Chondrocyte (in vitro differentiated cells): ENCODE data around the gene CLMN. TPM values are rescaled to one million over a fixed set of nuclear protein-coding genes. Genes with fewer than 3 reads are reported as not detected.
A peak's percentile ranks its signal among the peaks of the same experiment; 100 is the strongest.

ENCODE experiments used
- DNase-seq: peaks from one replicate; pipeline ENCODE4 v3.0.0; 2021; ENCODE audit warnings: mixed read lengths, low spot score
- H3K27ac Mint-ChIP-seq: one replicate; pipeline ENCODE4 v1.8.0; 2021; ENCODE audit warnings: mild to moderate bottlenecking, moderate library complexity, mixed read lengths; ENCODE audit not compliant: unreplicated experiment
- H3K27me3 Mint-ChIP-seq: 2 replicates; pipeline ENCODE4 v1.8.0; 2021; ENCODE audit warnings: low read depth, mixed read lengths
- H3K36me3 Mint-ChIP-seq: 2 replicates; pipeline ENCODE4 v1.8.0; 2021; ENCODE audit warnings: low read depth, mixed read lengths
- H3K4me1 Mint-ChIP-seq: 2 replicates; pipeline ENCODE4 v1.8.0; 2021; ENCODE audit warnings: low read depth, mild to moderate bottlenecking, mixed read lengths
- H3K4me3 Mint-ChIP-seq: one replicate; pipeline ENCODE4 v1.8.0; 2021; ENCODE audit warnings: mild to moderate bottlenecking, moderate library complexity, mixed read lengths; ENCODE audit not compliant: unreplicated experiment
- H3K9me3 Mint-ChIP-seq: 2 replicates; pipeline ENCODE4 v1.8.0; 2021; ENCODE audit warnings: low read depth, mixed read lengths
- total RNA-seq: library from RNA; stranded (reverse); gene quantifications from 3 replicates; pipeline ENCODE4 v1.2.1, GENCODE V29; 2021
- TF ChIP-seq, protein P1 (sequence below): fragments of 200-600 bp; sonication (generic); IDR thresholded peaks from 2 replicates; pipeline ENCODE4 v1.5.0; 2021; ENCODE audit warnings: antibody characterized with exemption, mild to moderate bottlenecking, moderate library complexity

Gene CLMN
- total RNA-seq, 1 donor from 2014 or later, result 7.3 TPM

DNA sequence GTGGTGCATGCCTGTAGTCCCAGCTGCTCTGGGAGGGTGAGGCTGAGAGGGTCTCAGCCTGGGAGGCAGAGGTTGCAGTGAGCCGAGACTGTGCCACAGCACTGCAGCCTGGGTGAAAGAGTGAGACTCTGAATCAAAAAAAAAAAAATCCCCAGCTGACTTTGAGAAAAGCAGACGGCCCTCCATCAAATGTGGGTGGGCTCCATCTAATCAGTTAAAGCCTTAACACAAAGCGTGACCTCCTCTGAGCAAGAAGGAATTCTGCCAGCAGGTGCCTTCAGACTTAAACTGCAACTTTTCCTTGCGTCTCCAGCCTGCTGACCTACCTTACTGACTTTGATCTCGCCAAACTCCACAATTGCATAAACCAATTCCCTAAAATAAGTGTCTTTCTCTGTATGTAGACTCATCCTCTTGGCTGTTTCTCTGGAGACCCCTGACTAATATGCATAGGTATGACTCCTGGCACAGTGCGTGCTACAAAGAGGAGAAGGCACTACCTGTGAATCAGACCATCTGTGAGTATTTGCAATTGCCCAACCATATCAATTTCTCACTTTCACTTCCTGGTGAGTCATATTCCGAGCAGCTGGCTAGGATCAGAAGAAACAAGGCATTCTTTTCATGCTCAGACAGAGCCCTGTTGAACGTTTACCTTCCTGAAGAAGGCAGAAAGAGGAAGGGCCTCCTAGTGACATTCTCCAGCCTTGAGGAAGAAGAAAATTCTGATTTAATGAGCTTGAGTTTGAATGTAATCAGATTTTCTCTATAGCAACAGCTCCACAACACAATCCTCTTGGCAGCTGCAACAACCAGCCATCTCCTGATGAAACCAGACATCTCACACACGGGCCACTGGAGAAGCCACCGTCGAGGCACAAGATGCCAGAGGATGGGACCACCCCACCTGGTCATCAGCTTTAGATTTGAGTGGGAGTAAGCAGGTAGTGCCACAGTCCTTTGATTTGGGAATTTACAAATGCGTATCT lies 54.3 kb downstream of the CLMN start:
- no peaks in the 10 kb centered on the region for H3K36me3 Mint-ChIP-seq
- peaks cover 6% of the 10 kb centered on the region for H3K9me3 Mint-ChIP-seq
- TF ChIP-seq, protein P1, sequence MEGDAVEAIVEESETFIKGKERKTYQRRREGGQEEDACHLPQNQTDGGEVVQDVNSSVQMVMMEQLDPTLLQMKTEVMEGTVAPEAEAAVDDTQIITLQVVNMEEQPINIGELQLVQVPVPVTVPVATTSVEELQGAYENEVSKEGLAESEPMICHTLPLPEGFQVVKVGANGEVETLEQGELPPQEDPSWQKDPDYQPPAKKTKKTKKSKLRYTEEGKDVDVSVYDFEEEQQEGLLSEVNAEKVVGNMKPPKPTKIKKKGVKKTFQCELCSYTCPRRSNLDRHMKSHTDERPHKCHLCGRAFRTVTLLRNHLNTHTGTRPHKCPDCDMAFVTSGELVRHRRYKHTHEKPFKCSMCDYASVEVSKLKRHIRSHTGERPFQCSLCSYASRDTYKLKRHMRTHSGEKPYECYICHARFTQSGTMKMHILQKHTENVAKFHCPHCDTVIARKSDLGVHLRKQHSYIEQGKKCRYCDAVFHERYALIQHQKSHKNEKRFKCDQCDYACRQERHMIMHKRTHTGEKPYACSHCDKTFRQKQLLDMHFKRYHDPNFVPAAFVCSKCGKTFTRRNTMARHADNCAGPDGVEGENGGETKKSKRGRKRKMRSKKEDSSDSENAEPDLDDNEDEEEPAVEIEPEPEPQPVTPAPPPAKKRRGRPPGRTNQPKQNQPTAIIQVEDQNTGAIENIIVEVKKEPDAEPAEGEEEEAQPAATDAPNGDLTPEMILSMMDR, result no peak
- peak overlapping the region; percentile 96 for H3K27ac Mint-ChIP-seq
- peak overlapping the region; percentile 7 for H3K4me3 Mint-ChIP-seq
- peaks cover 37% of the 10 kb centered on the region for H3K4me1 Mint-ChIP-seq
- H3K27me3 Mint-ChIP-seq, result no peaks in the 10 kb centered on the region
- no peak for DNase-seq

DNA sequence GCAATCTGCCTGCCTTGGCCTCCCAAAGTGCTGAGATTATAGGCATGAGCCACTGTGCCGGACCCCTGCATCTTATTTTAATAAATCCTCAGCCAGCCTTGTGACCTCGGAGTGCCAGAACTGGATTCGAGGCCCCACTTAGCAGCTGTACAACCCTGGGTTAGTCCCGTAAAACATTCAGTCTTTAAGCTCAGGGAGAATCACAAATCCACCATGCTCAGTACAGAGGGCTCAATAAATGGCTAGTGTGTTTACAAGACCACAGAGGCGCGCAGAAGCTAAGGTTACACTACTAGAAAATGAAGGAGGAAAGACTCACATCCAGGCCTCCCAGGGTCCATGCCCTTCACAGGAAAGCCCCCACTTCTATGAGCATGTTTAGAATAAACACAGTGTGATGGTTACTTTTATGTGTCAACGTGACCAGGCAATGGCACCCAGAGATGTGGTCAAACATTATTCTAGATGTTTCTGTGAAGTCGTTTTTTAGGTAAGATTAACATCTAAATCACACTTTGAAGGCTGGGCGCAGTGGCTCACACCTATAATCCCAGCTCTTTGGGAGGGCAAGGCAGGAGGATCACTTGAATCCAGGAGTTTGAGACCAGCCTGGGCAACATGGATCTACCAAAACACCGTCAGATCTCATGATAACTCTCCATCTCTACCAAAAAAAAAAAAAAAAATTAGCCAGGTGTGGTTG lies 55.3 kb downstream of the CLMN start:
- peak overlapping the region; percentile 96 for H3K27ac Mint-ChIP-seq

DNA sequence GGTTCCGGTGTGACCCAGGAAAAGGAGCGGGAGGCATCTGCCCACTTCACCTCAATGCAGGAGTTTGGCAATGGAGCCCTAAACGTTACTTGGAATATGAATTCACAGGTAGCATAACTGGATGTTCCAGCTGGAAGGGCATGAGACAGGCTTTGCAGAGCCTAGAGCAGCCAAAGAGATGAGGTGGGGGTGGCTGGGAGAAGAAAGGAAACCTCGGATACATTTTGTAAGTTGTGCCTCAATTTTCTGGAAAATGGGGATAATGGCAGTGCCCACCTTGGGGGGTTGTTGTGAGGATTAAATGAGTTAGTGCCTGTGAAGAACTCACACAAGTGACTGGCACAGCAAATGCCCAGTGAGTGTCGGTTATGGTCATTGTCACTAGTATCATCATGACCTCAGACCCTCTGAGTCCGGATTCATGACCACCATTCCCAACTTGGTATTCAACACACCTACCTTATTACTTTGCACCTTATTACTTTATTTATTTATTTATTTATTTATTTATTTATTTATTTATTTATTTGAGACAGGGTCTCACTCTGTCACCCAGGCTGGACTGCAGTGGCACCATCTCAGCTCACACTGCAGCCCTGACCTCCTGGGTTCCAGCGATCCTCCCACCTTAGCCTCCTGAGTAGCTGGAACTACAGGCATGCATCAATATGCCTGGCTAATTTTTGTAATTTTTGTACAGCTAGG lies 56.0 kb downstream of the CLMN start:
- Mint-ChIP-seq H3K27me3 (no peaks in the 10 kb centered on the region), H3K4me3 (no peak overlapping the region), H3K36me3 (no peaks in the 10 kb centered on the region), H3K9me3 (peaks cover 6% of the 10 kb centered on the region), H3K27ac (no peak overlapping the region), H3K4me1 (peaks cover 38% of the 10 kb centered on the region)
- no peak for DNase-seq
- TF ChIP-seq, protein P1, result no peak

More for the DNA sequence above, 55.3 kb downstream of the CLMN start:
- H3K4me1 Mint-ChIP-seq, result peaks cover 38% of the 10 kb centered on the region
- peaks cover 6% of the 10 kb centered on the region for H3K9me3 Mint-ChIP-seq
- H3K36me3 Mint-ChIP-seq, result no peaks in the 10 kb centered on the region
- no peaks in the 10 kb centered on the region for H3K27me3 Mint-ChIP-seq
- no peak overlapping the region for H3K4me3 Mint-ChIP-seq
- TF ChIP-seq, protein P1, result no peak
- no peak for DNase-seq

DNA sequence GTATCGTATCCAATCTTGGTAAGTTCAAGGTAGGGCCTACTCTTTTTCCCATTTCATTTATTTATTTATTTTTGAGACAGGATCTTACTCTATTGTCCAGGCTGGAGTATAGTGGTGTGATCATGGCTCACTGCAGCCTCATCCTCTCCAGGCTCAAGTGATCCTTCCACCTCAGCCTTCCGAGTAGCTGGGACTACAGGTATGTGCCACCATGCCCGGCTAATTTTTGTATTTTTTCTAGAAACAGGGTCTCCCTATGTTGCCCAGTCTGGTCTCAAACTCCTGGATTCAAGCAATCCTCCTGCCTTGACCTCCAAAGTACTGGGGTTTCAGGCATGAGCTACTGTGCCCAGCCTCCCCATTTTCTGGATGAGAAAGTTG lies 57.2 kb downstream of the CLMN start:
- no peaks in the 10 kb centered on the region for H3K27me3 Mint-ChIP-seq
- peaks cover 6% of the 10 kb centered on the region for H3K9me3 Mint-ChIP-seq
- DNase-seq, result no peak
- TF ChIP-seq, protein P1, result no peak
- no peak overlapping the region for H3K27ac Mint-ChIP-seq
- no peaks in the 10 kb centered on the region for H3K36me3 Mint-ChIP-seq
- no peak overlapping the region for H3K4me3 Mint-ChIP-seq
- H3K4me1 Mint-ChIP-seq, result peaks cover 38% of the 10 kb centered on the region
